Stimulated activated CD8-positive, alpha-beta memory T cell treated with anti-CD3 and anti-CD28 coated beads, Interleukin-7, amount 100 ng/mL, for 1 hour (primary cell): ENCODE results near the gene TMTC3.

Experiments used
- DNase-seq, 2 donors: peaks; one replicate each; pipeline ENCODE4 v3.0.0-alpha.2; 2020; ENCODE audit warnings: low read depth in 2 of 2

Gene TMTC3

DNA sequence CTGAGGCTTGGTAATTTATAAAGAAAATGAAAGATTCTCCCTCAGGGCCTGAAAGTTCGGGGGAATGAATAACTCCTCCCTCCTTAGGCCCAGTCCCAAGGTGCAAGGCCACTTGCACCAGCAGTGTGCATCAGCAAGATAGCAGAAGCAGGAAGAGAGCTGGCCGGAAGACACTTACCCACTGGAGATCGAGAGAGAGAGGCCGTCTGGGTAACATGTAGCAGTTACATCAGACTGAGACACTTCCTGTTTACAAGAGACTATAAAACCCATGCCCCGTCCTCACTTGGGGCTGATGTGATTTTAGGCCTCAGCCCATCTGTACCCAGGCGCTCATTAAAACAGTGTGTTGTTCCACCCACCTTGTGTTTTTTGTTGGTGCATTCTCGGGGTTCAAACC lies 85.2 kb downstream of the TMTC3 start:
- DNase-seq = no peak

DNA sequence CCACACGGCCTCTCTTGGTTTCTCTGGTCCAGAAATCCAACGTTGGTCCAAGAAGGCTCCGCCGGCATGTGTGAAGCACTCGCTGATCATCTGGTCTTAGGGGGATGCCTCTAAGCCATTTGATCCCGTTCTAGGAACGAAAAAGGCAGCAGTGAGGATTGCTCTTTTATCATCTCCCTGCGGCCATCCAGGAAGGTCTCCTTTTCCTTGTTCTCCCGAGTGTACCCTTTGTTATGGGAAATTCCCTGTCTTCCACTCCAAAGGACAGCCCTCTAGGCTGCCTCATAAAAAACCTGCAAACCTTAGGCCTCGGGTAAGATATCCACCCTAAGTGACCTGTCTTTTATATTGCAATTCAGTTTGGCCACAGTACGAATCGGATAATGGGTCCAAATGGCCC lies 85.8 kb downstream of the TMTC3 start:
- DNase-seq = no peak

DNA sequence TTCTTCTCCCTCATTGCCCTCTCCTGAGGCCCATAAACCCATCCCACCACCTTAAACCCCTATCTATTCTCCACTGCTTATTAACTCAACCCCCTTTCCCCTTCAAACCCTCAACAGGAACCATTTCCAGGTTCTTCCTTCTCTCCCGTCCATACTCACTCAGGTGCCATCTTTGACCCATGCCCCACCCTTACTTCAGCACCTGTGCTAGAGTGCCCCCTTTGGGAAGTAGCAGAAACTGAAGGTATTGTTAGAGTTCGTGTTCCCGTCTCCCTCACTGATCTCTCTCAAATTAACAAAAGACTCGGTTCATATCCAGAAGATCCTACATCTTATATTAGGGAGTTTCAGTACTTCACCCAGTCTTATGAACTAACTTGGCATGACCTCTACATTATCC lies 86.6 kb downstream of the TMTC3 start:
- no peak for DNase-seq

DNA sequence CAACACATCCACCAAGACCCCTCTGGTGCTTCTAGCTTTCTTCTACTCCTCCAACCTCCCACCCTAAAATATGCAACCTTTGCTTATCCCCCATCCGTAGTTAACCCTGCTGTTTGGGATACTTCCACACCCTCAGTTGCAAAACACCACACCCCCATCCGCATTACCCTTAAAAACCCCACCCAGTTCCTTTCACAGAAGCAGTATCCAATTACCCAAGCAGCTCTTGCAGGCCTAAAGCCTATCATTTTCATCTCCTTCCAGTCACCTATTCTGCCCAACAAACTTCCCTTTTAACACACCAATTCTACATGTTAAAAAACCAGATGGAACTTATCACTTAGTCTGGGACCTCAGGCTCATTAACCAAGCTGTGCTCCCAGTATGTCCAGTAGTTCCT lies 88.2 kb downstream of the TMTC3 start:
- no peak for DNase-seq

DNA sequence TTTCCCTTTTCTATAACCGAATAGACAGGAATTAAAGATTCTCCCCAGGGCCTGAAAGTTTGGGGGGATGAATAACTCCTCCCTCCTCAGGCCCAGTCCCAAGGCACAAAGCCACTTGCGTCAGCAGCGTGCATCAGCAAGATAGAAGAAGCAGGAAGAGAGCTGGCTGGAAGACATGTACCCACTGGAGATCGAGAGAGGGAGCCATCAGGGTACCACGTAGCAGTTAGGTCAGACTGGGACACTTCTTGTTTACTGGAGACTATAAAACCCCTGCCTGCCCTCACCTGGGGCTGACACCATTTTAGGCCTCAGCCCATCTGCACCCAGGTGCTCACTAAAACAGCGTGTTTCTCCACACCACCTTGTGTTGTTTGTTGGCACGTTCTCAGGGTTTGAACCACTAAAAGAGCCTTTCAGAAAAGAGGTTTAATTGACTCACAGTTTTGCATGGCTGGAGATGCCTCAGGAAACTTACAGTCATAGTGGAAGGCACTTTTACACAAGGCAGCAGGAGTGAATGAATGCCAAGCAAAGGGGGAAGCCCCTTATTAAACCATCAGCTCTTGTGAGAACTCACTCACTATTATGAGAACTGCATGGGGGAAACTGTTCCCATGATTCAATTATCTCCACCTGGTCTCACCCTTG lies 93.2 kb downstream of the TMTC3 start:
- DNase-seq = no peak

DNA sequence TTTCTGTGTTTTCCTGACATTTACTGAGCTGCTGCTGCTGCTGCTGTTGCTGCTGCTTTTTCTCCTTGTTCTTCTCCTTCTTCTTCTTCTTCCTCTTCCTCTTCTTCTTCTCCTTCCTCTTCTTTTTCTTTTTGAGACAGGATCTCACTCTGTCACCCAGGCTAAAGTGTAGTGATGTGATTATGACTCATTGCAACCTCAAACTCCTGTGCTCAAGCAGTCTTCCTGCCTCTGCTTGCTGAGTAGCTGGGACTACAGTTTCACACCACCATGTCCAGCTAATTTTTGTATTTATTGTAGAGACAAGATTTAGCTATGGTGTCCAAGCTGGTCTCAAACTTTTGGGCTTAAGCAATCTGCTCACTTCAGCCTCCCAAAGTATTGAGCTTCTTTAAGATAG lies 95.8 kb downstream of the TMTC3 start:
- no peak for DNase-seq

DNA sequence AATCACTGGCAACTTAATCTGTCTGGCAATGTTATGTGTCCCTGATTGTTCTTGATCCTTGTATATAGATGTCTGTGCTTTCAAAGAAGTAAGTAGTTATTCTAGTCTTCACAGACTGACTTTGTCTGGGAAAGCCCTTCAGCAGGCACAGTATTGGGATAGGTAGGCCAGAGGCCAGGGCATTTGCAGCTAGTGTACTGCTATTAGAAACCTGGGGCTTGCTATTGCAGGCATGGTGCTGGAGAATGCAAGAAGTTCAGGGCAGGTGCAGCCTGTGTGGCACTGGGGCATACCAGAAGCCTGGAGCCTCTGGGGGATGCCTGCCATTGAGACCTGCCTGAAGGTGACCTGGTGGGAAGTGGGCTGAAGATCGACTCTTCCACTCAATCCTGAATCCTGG lies 96.3 kb downstream of the TMTC3 start:
- DNase-seq = no peak

DNA sequence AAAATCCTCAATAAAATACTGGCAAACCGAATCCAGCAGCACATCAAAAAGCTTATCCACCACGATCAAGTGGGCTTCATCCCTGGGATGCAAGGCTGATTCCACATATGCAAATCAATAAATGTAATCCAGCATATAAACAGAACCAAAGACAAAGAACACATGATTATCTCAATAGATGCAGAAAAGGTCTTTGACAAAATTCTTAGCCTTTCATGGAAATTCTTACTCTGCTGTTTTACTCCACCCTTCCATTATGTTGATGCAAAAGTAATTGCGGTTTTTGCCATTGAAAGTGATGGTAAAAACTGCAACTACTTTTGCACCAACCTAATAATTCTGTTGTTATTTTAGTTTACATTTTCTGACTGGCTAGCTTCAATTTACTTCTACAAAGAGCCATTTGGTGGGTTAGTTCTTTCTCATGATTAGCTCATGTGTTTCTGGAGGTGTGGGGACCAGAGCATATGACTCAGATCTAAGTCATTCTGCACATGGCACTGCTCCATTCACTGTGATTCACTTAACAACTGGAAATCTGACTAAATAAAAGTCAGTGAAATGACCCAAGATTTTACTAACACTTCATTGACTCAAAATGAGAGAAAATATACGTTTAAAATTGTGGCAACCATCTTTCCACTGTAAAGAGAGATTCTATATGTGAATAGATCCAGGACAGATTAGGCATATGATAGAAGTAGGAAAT lies 99.9 kb downstream of the TMTC3 start:
- no peak for DNase-seq

DNA sequence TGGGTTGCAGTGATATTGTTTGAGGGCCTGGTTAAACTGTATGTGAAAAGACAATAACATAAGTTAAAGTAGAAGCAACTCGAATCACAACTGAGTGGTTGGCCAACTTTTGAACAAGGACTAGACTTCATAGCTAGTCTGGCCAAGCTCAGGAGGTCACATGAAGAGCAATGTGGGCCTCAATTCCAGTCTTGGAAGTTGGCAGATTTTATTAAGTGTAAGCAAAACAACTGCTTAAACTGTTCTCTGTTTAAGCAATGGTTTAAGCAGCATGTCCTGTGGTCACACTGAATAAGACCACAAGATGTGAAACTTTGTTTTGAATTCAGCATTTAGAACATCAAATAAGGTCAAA lies 100.4 kb downstream of the TMTC3 start:
- DNase-seq = no peak

DNA sequence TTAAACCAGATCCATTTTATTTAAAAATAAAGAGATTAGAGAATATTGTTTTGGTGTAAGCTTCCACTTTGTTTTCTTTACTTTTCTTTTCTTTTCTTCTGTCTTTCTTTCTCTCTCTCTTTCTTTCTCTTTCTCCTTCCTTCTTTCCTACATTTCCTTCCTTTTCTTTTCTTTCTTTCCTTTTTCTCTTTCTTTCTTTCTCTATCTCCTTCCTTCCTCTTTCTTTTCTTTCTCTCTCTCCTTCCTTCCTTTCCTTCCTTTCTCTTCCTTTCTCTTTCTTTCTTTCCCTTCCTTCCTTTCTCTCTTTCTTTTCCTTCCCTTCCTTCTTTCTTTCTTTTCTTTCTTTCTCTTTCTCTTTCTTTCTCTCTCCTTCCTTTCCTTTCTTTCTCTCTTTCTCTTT lies 100.8 kb downstream of the TMTC3 start:
- DNase-seq = no peak

DNA sequence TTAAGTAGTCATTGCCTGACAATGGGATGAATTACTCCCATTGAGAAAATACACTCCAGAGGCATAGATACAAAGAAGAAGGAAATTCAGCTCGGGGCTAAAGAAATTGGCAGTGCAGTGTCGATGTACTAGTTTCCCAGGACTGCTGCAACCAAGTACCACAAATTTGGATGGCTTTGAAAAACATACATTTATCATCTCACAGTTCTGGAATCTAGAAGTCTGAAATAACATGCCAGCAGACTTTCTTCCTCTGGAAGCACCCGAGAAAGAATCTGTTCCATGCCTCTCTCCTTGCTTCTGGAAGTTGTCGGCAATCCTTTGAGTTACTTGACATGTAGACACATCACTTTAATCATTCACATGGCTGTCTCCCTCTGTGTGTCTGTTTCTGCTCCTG lies 101.9 kb downstream of the TMTC3 start:
- DNase-seq = no peak

DNA sequence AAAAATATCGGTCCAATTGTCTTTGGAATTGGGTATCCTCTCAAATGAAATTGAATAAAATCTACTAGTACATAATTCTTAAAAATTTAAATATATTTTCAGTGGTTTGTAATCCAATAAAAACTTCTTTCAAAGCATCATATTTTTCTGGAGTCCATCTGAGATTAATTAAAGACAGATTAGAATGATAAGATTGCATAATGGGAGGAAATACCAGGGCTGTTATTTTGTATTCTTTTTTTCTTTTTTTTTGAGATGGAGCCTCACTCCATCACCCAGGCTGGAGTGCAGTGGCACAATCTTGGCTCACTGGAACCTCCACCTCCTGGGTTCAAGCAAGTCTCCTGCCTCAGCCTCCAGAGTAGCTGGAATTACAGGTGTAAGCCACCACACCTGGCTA lies 103.8 kb downstream of the TMTC3 start:
- DNase-seq = no peak

DNA sequence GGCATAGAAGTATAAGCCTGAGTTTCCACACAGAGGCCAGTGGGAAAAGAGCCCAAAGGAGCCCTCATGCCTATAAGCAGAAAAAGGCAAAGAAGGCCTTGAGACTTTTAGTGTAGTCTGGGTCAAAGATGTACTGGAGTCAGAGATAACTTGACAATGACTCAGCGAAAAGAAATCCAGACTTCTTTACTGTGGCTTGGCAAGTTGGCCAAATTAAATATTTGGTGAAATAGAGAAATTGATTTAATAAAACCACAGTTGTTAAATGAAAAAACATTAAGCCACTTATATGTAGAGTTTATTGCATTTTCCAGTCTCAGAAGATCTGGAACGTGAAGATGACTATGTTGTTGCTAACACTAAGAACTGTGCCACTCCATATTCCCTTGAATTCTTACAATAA lies 105.1 kb downstream of the TMTC3 start:
- DNase-seq = no peak

DNA sequence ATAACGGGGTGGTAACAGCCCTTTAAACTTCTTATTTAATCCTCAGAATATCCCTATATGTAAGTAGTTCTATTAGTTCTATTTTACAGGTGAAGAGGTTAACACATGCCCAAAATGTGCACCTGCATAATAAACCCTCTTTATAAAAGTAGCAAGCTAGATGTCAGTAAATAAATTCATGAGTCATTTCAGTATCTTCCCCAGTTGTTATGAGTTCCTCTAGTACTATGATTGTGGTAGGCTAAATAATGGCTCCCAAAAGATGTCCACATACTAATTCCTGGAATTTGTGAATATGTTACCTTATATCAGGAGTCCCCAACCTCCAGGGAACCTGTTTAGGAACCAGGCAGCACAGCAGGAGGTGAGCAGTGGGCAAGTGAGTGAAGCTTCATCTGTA lies 106.5 kb downstream of the TMTC3 start:
- DNase-seq = no peak
